Measurements from ENCODE around the gene TERT.

DNA sequence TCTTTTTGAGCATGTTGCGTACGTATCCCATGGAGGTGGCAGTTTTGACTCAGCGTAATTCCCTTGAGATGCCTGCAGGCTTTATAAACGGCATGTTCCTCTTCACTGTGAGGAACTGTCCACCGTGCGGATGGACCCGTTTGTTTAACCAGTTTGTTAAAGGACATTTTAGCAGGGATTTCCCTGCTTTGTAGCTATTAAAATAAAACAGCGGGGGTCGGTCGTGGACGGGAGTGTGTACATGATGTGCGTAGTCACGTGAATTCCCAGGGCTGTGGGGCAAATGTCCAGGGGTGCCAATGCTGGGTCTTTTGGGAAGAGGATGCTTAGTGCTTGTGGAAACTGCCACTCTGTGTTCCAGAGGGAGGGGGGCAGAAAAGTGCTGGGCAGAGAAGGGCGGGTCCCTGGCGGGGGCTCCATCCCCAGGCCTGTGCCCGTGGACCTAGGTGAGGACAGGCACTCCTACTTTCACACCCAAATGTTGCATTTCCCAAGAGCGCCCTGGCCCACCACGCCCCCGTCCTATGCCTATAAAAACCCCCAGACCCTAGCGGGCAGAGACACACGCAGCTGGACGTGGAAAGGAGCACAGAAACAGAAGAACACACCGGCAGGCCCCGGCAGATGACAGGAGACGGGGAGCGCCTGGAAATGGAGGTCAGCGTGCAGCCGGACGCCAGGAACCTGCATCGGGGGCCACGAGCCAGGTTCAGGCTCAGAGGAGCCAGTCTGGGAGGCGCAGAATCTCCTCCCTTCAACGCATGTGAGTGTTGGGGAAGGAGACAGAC is 4.0 kb upstream of the TERT start:
- TF ChIP-seq SUZ12 (IDR thresholded peaks at IDR 0.05) (no peak), FOXA1 (IDR thresholded peaks at IDR 0.05) (no peak), FOXK2 (IDR thresholded peaks at IDR 0.05) (no peak)

All from HEK293T (cell line).